Gastroesophageal sphincter (tissue), 4 donors: ENCODE data around the gene STH. TPM values are rescaled to one million over a fixed set of nuclear protein-coding genes. Genes with fewer than 3 reads are reported as not detected.

Source experiments
- ATAC-seq: fragments of 150-250 bp; one replicate; pipeline ENCODE4 v1.9.1; 2016; ENCODE audit warnings: mild to moderate bottlenecking, moderate library complexity
- H3K27ac ChIP-seq, 4 donors: fragments of 200-600 bp; sonication (generic) in 3 of 4; 1 replicate in 3 of 4; 2 replicates in 1 of 4; pipeline ENCODE4 v1.5.1; 2016 to 2019
- H3K27me3 ChIP-seq: fragments of 200-600 bp; sonication (generic); one replicate; pipeline ENCODE4 v1.5.1; 2019
- H3K36me3 ChIP-seq, 2 donors: fragments of 200-600 bp; sonication (generic); one replicate each; pipeline ENCODE4 v1.5.1; 2019; ENCODE audit warnings: control low read depth in 1 of 2
- H3K4me1 ChIP-seq, 3 donors: fragments of 200-600 bp; sonication (generic); 1 replicate in 2 of 3; 2 replicates in 1 of 3; pipeline ENCODE4 v1.5.1; 2016 to 2019; ENCODE audit warnings: control low read depth in 2 of 3
- H3K4me3 ChIP-seq, 2 donors: fragments of 200-600 bp; sonication (generic); one replicate each; pipeline ENCODE4 v1.5.1; 2019; ENCODE audit warnings: mild to moderate bottlenecking in 1 of 2, moderate library complexity in 1 of 2
- H3K9me3 ChIP-seq, 3 donors: fragments of 200-600 bp; sonication (generic); one replicate each; pipeline ENCODE4 v1.5.1; 2017 to 2019; ENCODE audit warnings: control low read depth in 2 of 3
- EP300 ChIP-seq: sonication (generic); formaldehyde crosslinking; IDR thresholded peaks from one replicate; pipeline ENCODE4 v1.6.1; 2017; ENCODE audit warnings: antibody characterized with exemption, mild to moderate bottlenecking
- POLR2A ChIP-seq, 2 donors: fragments of 450-650 bp; IDR thresholded peaks; one replicate each; pipeline ENCODE4 v1.6.1; 2017; ENCODE audit warnings: antibody characterized with exemption in 2 of 2, mild to moderate bottlenecking in 2 of 2, moderate library complexity in 1 of 2
- POLR2AphosphoS5 ChIP-seq: sonication (generic); formaldehyde crosslinking; IDR thresholded peaks from one replicate; pipeline ENCODE4 v1.6.1; 2017; ENCODE audit warnings: antibody characterized with exemption
- WGBS, 2 donors: methylation state at CpG; one replicate each; pipeline ENCODE4 v1.1.5; 2018; ENCODE audit warnings: low coverage in 1 of 2; 5-methylcytosine and 5-hydroxymethylcytosine counted together
- total RNA-seq, 4 donors: library from RNA; depleted of rRNA; stranded (reverse); fragments of >200 nt; gene quantifications; one replicate each; pipeline ENCODE4 v1.1.0, GENCODE V29; 2016
- TF ChIP-seq, protein P1 (sequence below), 4 experiments: fragments of 200-600 bp in 2 of 4; fragments of 450-650 bp in 2 of 4; sonication (generic) in 1 of 4; IDR thresholded peaks; one replicate each; pipeline ENCODE4 v1.5.1; 2017 to 2019; ENCODE audit warnings: antibody characterized with exemption in 4 of 4, mild to moderate bottlenecking in 2 of 4, moderate library complexity in 2 of 4

STH gene
- total RNA-seq, 4 donors from 2014 or later = not detected

DNA sequence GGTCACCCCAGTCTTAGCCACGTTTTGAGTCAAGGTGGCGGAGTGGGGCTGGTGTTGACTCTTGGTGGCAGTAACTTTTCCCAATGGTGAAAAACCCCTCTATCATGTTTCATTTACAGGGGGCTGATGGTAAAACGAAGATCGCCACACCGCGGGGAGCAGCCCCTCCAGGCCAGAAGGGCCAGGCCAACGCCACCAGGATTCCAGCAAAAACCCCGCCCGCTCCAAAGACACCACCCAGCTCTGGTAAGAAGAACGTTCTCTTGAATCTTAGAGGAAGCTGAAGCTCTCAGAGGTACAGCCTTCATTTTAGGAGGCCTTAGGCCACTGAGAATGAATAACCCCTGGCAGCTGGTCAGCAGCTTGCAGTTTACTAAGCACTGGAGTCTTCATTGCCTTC is 7.7 kb upstream of the STH start:
- H3K27ac ChIP-seq = no peak overlapping the region
- TF ChIP-seq POLR2A (IDR thresholded peaks at IDR 0.05) = no peak
- no peak for TF ChIP-seq POLR2AphosphoS5
- TF ChIP-seq, protein P1, sequence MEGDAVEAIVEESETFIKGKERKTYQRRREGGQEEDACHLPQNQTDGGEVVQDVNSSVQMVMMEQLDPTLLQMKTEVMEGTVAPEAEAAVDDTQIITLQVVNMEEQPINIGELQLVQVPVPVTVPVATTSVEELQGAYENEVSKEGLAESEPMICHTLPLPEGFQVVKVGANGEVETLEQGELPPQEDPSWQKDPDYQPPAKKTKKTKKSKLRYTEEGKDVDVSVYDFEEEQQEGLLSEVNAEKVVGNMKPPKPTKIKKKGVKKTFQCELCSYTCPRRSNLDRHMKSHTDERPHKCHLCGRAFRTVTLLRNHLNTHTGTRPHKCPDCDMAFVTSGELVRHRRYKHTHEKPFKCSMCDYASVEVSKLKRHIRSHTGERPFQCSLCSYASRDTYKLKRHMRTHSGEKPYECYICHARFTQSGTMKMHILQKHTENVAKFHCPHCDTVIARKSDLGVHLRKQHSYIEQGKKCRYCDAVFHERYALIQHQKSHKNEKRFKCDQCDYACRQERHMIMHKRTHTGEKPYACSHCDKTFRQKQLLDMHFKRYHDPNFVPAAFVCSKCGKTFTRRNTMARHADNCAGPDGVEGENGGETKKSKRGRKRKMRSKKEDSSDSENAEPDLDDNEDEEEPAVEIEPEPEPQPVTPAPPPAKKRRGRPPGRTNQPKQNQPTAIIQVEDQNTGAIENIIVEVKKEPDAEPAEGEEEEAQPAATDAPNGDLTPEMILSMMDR (IDR thresholded peaks at IDR 0.05) = no peak
- no peak for TF ChIP-seq EP300
- H3K4me1 ChIP-seq = no peaks in the 10 kb centered on the region
- WGBS, 2 donors = 90 to 93% methylated on average over 8 of the region's 10 CpGs
- no peak for ATAC-seq
- H3K9me3 ChIP-seq = no peaks in the 10 kb centered on the region
- H3K4me3 ChIP-seq = no peak overlapping the region
- H3K36me3 ChIP-seq = no peaks in the 10 kb centered on the region
- no peaks in the 10 kb centered on the region for H3K27me3 ChIP-seq

DNA sequence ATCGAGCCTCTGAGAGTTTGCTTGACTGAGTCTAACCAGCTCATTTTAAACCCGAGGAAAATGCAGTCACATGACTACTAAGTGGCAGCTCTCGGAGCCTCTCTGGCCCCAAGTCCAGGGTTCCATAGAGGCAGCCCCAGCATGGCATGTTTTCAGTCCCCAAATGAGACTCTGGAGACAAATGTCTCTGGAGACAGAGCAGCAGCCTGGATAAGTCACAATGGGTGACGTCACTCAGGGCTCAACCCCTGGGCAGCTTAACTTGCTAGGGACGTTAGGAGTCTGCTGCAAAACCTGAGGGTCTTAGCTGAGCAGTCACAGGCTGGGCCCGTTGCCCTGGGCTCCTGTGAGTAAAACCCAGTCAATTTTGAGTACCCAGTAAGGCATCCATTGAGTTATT is 6.9 kb upstream of the STH start:
- TF ChIP-seq POLR2A (IDR thresholded peaks at IDR 0.05) = no peak
- TF ChIP-seq, protein P1 (IDR thresholded peaks at IDR 0.05) = no peak
- no peak for TF ChIP-seq EP300
- TF ChIP-seq POLR2AphosphoS5 = no peak
- Histone ChIP-seq H3K9me3 (no peaks in the 10 kb centered on the region), H3K36me3 (no peaks in the 10 kb centered on the region), H3K4me3 (no peak overlapping the region), H3K27me3 (no peaks in the 10 kb centered on the region), H3K4me1 (no peaks in the 10 kb centered on the region), H3K27ac (no peak overlapping the region)
- 60% methylated on average over 1 of the region's 6 CpGs; no CpG with 5 or more reads in 1 of the 2 donors for WGBS, 2 donors
- no peak for ATAC-seq

- WGBS, 2 donors = 68 to 94% methylated on average over 2 to 8 of the region's 10 CpGs
- no peak overlapping the region for H3K27ac ChIP-seq
- H3K36me3 ChIP-seq = no peaks in the 10 kb centered on the region
- H3K27me3 ChIP-seq = no peaks in the 10 kb centered on the region
- no peaks in the 10 kb centered on the region for H3K4me1 ChIP-seq
- no peak overlapping the region for H3K4me3 ChIP-seq
- ATAC-seq = no peak
- H3K9me3 ChIP-seq = no peaks in the 10 kb centered on the region
- TF ChIP-seq POLR2A (IDR thresholded peaks at IDR 0.05) (no peak), EP300 (no peak)
Measured at GRCh38 chr17:45992904-45993303, 6.1 kb upstream of the STH start.

DNA sequence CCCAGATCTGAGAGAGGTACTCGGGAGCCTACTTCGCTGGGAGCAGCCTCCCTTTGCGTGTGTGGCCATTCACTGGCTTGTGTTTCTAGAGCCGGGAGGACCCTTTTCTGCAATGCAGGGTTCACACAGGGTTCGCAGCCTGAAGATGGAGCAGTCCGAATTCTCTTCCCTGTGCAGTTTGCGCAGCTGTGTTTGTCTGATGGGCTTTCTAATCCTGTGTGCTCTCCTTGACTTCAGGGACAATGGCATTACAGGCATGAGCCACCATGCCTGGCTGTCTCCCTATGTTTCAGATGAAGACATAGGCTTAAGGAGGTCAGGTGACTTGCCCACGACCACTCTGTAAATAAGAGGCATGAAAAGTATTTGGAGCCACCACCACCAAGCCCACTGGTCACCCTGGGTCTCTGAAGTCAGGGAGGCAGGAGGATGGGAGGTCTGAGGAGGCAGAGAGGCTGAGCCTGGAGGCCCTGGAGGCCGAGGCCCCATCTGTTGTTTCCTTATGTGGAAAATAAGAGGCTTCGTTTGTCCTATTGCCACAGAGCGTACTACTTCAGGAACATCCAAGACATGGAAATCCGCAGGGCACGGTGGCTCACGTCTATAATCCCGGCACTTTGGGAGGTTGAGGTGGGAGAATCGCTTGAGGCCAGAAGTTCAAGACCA is 5.0 kb upstream of the STH start:
- no peak overlapping the region for H3K4me3 ChIP-seq
- TF ChIP-seq POLR2AphosphoS5 (no peak), EP300 (no peak), POLR2A (IDR thresholded peaks at IDR 0.05) (no peak)
- TF ChIP-seq, protein P1 (IDR thresholded peaks at IDR 0.05) = no peak

GRCh38 chr17:45994987-45995386 is 4.1 kb upstream of the STH start:
- H3K27ac ChIP-seq = no peak overlapping the region
- H3K36me3 ChIP-seq = no peaks in the 10 kb centered on the region
- no peak overlapping the region for H3K4me3 ChIP-seq
- H3K9me3 ChIP-seq = no peaks in the 10 kb centered on the region
- H3K27me3 ChIP-seq = no peaks in the 10 kb centered on the region
- 95% methylated on average over 4 of the region's 8 CpGs; no CpG with 5 or more reads in 1 of the 2 donors for WGBS, 2 donors
- TF ChIP-seq EP300 = no peak
- no peak for TF ChIP-seq POLR2AphosphoS5
- TF ChIP-seq, protein P1 (IDR thresholded peaks at IDR 0.05) = no peak
- no peak for TF ChIP-seq POLR2A (IDR thresholded peaks at IDR 0.05)
- ATAC-seq = no peak
- no peaks in the 10 kb centered on the region for H3K4me1 ChIP-seq

More for the DNA sequence above, 5.0 kb upstream of the STH start:
- no peaks in the 10 kb centered on the region for H3K4me1 ChIP-seq
- 60 to 89% methylated on average over 1 to 7 of the region's 16 CpGs for WGBS, 2 donors
- no peaks in the 10 kb centered on the region for H3K36me3 ChIP-seq
- no peaks in the 10 kb centered on the region for H3K9me3 ChIP-seq
- no peak overlapping the region for H3K27ac ChIP-seq
- no peaks in the 10 kb centered on the region for H3K27me3 ChIP-seq
- ATAC-seq = no peak
